Activated T-helper 1 cell treated with anti-CD3 and anti-CD28 coated beads, Interleukin-12 subunit alpha, Interleukin-12 subunit beta, Interleukin-2, Interleukin-4 antibody, amounts not matched to agents 30 ng/mL and 10 ng/mL and 1 ng/mL, durations not matched to agents 14 hours and 24 hours and 36 hours (primary cell): ENCODE measurements around the gene CHD5. TPM values are rescaled to one million over a fixed set of nuclear protein-coding genes. Genes with fewer than 3 reads are reported as not detected.

ENCODE experiments used
- DNase-seq: peaks from one replicate; pipeline ENCODE4 v3.0.0; 2021; ENCODE audit warnings: low spot score
- H3K27ac Mint-ChIP-seq: one replicate; pipeline ENCODE4 v1.8.0; 2021; ENCODE audit warnings: mild to moderate bottlenecking, mixed read lengths
- H3K27me3 Mint-ChIP-seq: one replicate; pipeline ENCODE4 v1.8.0; 2022; ENCODE audit warnings: mild to moderate bottlenecking, moderate library complexity, mixed read lengths; ENCODE audit not compliant: insufficient read depth
- H3K36me3 Mint-ChIP-seq: one replicate; pipeline ENCODE4 v1.8.0; 2021; ENCODE audit warnings: low read depth, mixed read lengths
- H3K4me1 Mint-ChIP-seq: one replicate; pipeline ENCODE4 v1.8.0; 2021; ENCODE audit warnings: low read depth, mixed read lengths
- H3K4me3 Mint-ChIP-seq: one replicate; pipeline ENCODE4 v1.8.0; 2021; ENCODE audit warnings: mild to moderate bottlenecking, moderate library complexity, mixed read lengths
- H3K9me3 Mint-ChIP-seq: one replicate; pipeline ENCODE4 v1.8.0; 2021; ENCODE audit warnings: mixed read lengths
- intact Hi-C: fragments of 100-400 bp; cut with micrococcal nuclease; formaldehyde crosslinking; loops from one replicate; pipeline ENCODE4 v1.15.1; 2024
- total RNA-seq: library from RNA; stranded (reverse); gene quantifications from 2 replicates; pipeline ENCODE4 v1.2.3, GENCODE V29; 2022

The CHD5 gene
- total RNA-seq, 1 donor from 2014 or later = 0.62 TPM

DNA sequence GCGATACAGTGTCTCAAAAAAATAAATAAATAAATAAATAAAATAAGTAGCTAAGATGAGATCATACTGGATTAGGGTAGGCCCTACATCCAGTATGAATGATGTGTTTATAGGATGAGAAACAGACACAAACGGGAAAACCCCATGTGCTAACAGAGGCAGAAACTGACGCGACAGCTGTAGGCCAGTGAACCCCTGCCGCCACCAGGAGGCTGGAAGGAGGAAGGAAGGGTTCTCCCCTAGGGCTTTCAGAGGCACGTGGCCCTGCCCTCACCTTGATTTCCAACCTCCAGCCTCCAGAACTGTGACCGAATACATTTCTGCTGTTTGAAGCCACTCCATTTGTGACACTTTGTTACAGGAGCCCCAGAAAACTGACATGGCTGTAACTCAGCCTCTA is 38.5 kb downstream of the CHD5 start:
- H3K27me3 Mint-ChIP-seq = peaks cover 1% of the 10 kb centered on the region
- H3K9me3 Mint-ChIP-seq = no peaks in the 10 kb centered on the region
- no peak overlapping the region for H3K4me3 Mint-ChIP-seq
- no peak overlapping the region for H3K27ac Mint-ChIP-seq
- intact Hi-C loops = loop anchor here (2.0 kb wide), 1 partner anchor 33 kb away; no protein-coding TSS in a partner anchor
- no peaks in the 10 kb centered on the region for H3K36me3 Mint-ChIP-seq
- DNase-seq = no peak
- H3K4me1 Mint-ChIP-seq = peaks cover 4% of the 10 kb centered on the region

DNA sequence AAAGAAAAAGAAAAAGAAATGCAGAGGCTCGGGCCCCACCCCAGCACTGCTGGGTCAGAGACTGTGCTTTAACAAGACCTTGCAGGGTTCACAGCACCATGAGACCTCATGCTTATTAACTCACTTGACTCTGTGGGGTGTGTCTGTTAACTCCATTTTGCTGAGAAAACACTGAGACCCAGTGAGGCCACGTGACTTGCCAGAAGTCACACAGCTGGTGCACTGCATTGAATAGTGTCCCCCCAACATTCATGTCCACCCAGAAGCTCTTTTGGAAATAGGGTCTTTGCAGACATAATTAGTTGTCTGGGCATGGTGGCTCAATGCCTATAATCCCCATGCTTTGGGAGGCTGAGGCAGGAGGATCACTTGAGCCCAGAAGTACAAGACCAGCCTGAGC is 39.7 kb downstream of the CHD5 start:
- no peak for DNase-seq
- Mint-ChIP-seq H3K27ac (no peak overlapping the region), H3K4me3 (no peak overlapping the region), H3K36me3 (no peaks in the 10 kb centered on the region), H3K27me3 (peaks cover 1% of the 10 kb centered on the region), H3K4me1 (peaks cover 4% of the 10 kb centered on the region), H3K9me3 (no peaks in the 10 kb centered on the region)
- intact Hi-C loops = loop anchor here (2.0 kb wide), 1 partner anchor 32 kb away; no protein-coding TSS in a partner anchor

DNA sequence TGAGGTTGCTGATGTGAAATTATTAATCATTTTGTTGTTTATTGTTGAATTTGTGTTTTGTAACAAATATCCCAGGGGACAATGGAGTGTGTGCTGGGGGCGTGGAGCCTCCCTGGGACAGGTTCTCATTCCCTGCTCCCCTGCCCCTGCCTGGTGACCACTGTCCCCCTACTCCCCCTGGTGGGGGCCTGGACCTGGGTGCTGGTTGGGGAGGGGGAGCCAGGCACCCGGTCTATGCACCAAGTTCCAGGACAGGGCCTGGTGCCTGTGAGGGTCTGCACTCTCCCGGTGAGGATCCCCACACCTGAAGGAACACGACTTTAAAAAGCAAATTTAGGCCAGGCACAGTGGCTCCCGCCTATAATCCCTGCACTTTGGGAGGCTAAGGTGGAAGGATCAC is 42.4 kb downstream of the CHD5 start:
- H3K27me3 Mint-ChIP-seq = peaks cover 1% of the 10 kb centered on the region

DNA sequence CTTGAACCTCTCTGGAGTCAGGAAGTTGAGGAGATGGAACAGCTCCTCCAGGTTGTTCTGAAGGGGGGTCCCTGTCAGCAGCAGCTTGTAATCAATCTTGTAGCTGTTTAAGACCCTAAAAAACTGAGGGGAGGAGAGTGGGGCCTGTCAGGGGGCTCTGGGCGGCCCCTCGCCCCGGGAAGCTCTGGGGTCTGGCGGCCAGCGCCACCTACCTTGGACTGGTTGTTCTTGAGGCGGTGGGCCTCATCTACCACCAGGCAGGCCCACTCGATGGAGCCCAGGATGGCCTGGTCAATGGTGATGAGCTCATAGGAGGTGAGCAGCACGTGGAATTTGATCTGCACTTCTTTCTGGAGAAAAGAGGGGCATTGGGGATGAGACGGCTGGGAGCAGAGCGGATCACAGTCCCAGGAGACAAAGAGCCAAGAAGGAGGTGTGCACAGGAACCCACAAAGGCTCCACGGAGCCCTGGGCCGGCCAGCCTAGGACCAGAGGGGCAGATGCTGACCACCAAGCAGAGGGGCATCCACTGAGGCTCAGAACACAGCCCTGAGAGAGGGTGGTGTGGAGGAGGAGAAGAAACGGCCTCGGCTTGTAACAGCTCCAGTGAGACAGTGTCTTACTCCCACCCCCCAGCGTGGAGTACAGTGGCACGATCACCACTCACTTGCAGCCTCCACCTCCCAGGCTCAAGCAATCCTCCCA is 43.5 kb downstream of the CHD5 start:
- DNase-seq = no peak
- intact Hi-C loops = no loop called here
- H3K36me3 Mint-ChIP-seq = no peaks in the 10 kb centered on the region
- peaks cover 1% of the 10 kb centered on the region for H3K27me3 Mint-ChIP-seq
- no peak overlapping the region for H3K4me3 Mint-ChIP-seq
- peaks cover 4% of the 10 kb centered on the region for H3K4me1 Mint-ChIP-seq
- H3K27ac Mint-ChIP-seq = no peak overlapping the region
- H3K9me3 Mint-ChIP-seq = peaks cover 8% of the 10 kb centered on the region

More for the DNA sequence above, 42.4 kb downstream of the CHD5 start:
- no peak overlapping the region for H3K27ac Mint-ChIP-seq
- H3K4me3 Mint-ChIP-seq = no peak overlapping the region
- intact Hi-C loops = no loop called here
- DNase-seq = no peak
- no peaks in the 10 kb centered on the region for H3K36me3 Mint-ChIP-seq
- peaks cover 4% of the 10 kb centered on the region for H3K4me1 Mint-ChIP-seq
- H3K9me3 Mint-ChIP-seq = peaks cover 2% of the 10 kb centered on the region

DNA sequence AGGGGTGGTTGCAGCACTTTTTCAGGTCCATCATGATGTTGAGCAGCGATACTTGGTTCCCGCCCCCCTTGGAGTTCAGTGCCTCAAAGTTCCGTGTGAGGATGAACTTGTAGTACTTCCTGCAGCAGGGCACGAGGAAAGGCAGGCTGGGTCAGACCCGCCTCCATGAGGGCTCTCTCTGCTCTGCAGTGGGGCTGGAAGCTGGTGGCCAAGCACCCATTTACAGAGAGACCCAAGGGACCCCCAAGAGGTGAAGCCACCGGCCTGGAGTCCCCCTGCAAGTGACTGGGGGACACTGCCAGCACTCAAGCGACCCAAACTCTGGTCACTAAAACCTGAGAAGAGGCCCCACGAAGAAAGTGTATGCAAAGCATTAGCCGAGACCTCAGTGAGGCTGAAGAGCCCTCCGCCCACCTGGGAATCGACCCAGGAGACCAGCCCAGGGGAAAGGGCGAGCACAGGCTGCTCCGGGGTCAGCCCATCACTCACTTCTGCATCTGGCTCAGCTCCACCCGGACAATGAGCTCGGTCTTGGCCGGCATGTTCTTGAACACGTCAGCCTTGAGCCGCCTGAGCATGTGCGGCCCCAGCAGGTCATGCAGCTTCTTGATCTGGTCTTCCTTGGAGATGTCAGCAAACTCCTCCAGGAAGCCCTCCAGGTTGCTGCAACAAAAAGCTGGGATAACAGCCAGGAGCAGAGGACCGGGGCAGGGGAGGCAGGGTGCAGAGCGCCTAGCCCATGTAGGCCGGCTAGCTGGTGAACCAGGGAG is 45.2 kb downstream of the CHD5 start:
- intact Hi-C loops = no loop called here
- H3K27ac Mint-ChIP-seq = no peak overlapping the region
- H3K4me3 Mint-ChIP-seq = no peak overlapping the region
- no peak for DNase-seq
- peaks cover 4% of the 10 kb centered on the region for H3K4me1 Mint-ChIP-seq
- H3K36me3 Mint-ChIP-seq = no peaks in the 10 kb centered on the region
- peaks cover 8% of the 10 kb centered on the region for H3K9me3 Mint-ChIP-seq
- H3K27me3 Mint-ChIP-seq = peaks cover 1% of the 10 kb centered on the region

DNA sequence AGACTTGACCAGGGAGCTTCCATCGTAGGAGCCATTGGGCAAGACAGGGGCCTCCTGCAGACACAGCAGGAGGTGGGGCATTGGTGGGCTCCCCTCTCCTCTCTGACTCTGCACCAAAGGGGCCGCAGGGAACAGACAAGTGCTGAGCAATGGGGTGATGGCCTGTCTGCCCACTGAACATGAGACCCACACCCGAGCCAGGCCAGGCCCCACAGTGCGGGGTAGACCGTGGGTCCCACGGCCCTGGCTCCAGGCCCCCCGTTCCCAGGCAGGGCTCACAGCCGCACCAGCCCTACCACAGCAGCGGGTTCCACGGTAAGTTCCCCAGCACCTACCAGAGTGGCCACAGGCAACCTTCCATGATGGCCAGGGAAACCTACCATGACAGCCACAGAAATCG is 45.9 kb downstream of the CHD5 start:
- Mint-ChIP-seq H3K4me3 (no peak overlapping the region), H3K27ac (no peak overlapping the region), H3K27me3 (peaks cover 1% of the 10 kb centered on the region), H3K4me1 (peaks cover 4% of the 10 kb centered on the region), H3K9me3 (peaks cover 8% of the 10 kb centered on the region), H3K36me3 (no peaks in the 10 kb centered on the region)
- DNase-seq = no peak
- intact Hi-C loops = no loop called here

DNA sequence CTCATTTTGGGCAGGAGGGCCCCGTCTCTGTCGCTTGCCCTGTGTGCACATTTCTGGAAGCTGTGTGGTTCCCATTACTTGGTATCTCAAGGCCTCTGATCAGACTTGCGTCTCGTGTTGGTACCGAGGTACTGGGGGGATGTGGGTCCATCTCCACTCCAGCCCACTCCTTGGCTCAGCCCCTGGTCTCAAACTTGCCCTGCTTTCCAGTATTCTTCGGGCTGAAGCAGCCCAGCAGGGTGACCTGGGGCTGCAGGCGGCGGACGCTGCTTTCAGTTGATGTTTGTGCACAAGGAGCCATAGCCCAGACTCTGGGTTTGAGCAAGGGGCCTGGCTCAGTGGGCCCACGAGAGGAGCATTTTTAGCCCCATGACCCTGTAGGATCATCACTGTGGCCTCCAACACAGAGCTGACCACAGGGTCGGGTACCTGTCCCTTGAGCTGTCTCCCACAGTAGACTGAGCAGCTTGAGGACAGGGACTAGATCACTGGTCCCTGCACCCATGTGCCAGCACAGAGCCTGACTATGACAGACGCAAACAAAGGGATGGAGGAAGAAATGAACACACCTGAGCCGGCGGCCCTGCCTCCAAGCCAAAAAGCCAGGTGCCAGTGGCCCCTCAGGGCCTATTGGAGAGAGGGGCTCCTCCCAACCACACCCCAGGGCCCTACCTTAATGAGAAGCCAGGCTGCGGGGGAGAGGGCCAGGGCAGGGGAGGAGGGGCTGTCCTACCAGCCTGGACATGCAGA is 46.8 kb downstream of the CHD5 start:
- H3K4me1 Mint-ChIP-seq = no peaks in the 10 kb centered on the region
- H3K27me3 Mint-ChIP-seq = peaks cover 1% of the 10 kb centered on the region
- H3K27ac Mint-ChIP-seq = no peak overlapping the region

DNA sequence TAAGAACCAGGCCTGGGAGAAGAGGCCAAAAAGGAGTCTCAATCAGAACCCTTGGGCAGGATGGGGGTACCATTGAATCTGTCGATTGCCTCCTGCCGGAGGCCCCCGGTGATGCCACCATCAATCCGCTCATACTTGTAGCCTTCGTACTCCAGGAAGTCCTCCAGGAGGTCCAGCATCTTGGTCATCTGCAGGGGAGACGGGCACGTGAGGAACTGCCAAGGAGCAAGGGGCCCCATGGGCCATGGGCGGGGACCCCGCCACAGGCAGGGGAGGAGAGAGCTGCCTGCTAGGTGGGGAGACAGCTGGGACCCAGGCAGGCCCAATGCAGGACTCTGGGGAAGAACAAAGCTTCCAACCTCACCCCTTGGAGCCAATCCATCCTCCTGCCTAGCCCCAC is 48.6 kb downstream of the CHD5 start:
- Mint-ChIP-seq H3K9me3 (peaks cover 8% of the 10 kb centered on the region), H3K27me3 (no peaks in the 10 kb centered on the region), H3K4me3 (no peak overlapping the region), H3K4me1 (no peaks in the 10 kb centered on the region), H3K27ac (no peak overlapping the region), H3K36me3 (no peaks in the 10 kb centered on the region)
- DNase-seq = no peak
- intact Hi-C loops = no loop called here

More for the DNA sequence above, 46.8 kb downstream of the CHD5 start:
- Mint-ChIP-seq H3K4me3 (no peak overlapping the region), H3K9me3 (peaks cover 8% of the 10 kb centered on the region), H3K36me3 (no peaks in the 10 kb centered on the region)
- intact Hi-C loops = no loop called here
- no peak for DNase-seq

DNA sequence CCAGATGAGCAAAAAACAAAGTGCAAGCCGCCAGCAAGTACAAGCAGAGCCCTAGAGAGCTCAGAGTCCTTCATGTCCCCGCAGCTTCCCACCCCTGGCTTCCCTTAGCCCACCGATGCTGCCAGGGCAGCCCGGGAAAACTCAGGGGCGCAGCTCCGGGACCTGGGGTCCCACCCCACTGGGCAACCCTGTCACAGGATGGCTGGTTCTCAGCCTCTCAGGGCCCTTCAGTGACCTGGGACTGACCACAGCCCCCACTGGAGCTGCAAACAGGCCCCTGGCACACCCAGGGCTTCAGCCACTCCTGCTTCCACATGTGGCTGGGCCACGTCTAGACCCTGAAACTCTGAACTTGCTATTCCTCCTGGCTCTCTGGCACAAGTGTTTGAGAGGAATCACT is 49.5 kb downstream of the CHD5 start:
- intact Hi-C loops = no loop called here

DNA sequence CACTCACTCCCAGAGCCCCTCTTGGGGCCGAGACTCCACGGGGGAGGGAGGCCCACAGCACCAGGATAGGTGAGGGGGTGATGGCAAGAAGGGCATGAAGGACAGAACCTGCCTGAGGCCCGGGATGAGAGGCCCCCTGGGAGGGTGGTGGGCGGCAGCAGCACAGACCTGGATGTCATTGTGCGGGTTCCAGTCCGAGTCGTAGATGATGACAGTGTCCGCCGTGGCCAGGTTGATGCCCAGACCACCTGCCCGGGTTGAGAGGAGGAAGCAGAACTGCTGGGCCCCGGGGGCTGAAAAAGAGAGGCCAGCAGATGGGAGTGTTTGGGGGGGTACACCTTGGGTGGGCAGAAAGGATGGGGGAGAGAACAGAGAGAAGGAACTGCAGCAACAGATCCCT is 50.1 kb downstream of the CHD5 start:
- H3K9me3 Mint-ChIP-seq = peaks cover 8% of the 10 kb centered on the region
- intact Hi-C loops = no loop called here
- no peak overlapping the region for H3K27ac Mint-ChIP-seq

More for the DNA sequence above, 49.5 kb downstream of the CHD5 start:
- Mint-ChIP-seq H3K4me3 (no peak overlapping the region), H3K9me3 (peaks cover 8% of the 10 kb centered on the region), H3K27ac (no peak overlapping the region), H3K36me3 (no peaks in the 10 kb centered on the region), H3K27me3 (no peaks in the 10 kb centered on the region), H3K4me1 (no peaks in the 10 kb centered on the region)
- DNase-seq = no peak

DNA sequence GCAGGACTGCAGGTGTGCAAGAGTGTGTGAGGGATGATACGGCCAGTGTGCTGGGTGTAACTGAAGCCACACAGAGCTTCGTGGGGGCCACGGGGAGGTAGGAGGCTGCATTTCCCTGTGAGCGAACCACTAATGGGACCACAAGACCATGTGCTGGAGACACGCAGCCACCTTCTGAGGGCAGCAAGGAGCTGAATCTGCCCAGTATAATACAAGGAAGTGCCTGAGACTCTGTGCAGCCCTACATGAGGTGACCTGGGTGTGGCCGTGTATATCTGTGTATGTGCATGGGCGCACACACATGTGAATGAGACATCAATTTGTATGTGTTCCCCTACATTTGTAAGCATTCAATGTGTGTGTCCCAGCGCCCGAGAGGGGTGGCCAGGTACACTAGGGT is 50.8 kb downstream of the CHD5 start:
- Mint-ChIP-seq H3K27me3 (no peaks in the 10 kb centered on the region), H3K36me3 (no peaks in the 10 kb centered on the region), H3K4me1 (no peaks in the 10 kb centered on the region), H3K27ac (no peak overlapping the region), H3K4me3 (no peak overlapping the region), H3K9me3 (peaks cover 8% of the 10 kb centered on the region)
- DNase-seq = no peak
- intact Hi-C loops = no loop called here

More for the DNA sequence above, 50.1 kb downstream of the CHD5 start:
- no peaks in the 10 kb centered on the region for H3K4me1 Mint-ChIP-seq
- H3K4me3 Mint-ChIP-seq = no peak overlapping the region
- no peaks in the 10 kb centered on the region for H3K36me3 Mint-ChIP-seq
- no peaks in the 10 kb centered on the region for H3K27me3 Mint-ChIP-seq
- DNase-seq = no peak

DNA sequence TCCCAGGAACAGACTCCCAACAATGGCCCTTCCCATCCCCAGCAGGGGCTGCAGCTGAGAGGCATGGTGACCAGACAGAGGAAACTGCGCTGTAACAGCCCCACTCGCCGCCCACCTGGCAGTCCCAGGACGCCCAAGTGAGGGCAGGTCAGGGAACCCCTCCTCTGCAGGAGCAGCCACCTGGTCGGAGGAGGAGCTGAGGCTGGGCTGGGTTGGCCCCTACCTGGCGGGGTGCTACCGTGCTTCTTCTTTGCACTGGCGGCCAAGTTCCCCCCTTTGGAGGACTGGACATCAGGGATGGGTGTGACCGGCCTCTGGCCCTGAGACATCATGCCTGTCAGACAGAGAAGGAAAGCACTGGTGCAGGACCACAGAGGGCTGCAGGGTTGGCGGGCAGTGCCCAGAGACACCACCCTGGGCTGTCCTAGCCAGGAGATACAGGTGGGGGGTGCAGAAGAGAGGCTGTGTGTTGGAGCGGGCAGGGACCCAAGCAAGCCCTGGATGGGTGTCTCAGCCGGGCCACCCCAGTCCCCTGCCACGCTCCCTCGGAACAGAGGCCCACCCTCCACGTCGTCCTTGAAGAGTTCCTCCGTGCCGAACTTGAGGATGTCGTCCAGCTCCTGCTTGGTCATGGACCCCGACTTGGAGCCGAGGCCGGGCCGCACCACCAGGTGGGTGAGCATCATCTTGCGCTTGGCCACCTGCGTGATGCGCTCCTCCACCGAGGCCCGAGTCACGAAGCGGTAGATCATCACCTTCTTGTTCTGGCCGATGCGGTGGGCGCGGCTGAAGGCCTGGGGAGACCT is 51.6 kb downstream of the CHD5 start:
- intact Hi-C loops = no loop called here
- Mint-ChIP-seq H3K9me3 (peaks cover 8% of the 10 kb centered on the region), H3K4me3 (no peak overlapping the region), H3K4me1 (no peaks in the 10 kb centered on the region), H3K27ac (no peak overlapping the region), H3K27me3 (no peaks in the 10 kb centered on the region), H3K36me3 (no peaks in the 10 kb centered on the region)
- no peak for DNase-seq
